ENCODE data around the gene NBAS.

GRCh38 chr2:15532996-15533395 is 28.1 kb downstream of the NBAS start:
- TF ChIP-seq EZH2phosphoT487 (IDR thresholded peaks at IDR 0.05; ENCODE audit: insufficient read depth, low read depth) (no peak), EZH2 (IDR thresholded peaks at IDR 0.05; ENCODE audit: insufficient read depth, poor library complexity, severe bottlenecking) (no peak)

Measured in GM23248 (cell line).